Suprapubic skin (tissue), 4 donors: ENCODE data around the gene KRT17. TPM values are rescaled to one million over a fixed set of nuclear protein-coding genes. Genes with fewer than 3 reads are reported as not detected.
"Not testable (repeated sequence)": the region's sequence is repeated elsewhere in the genome, so short reads cannot be mapped to it uniquely, and the experiment has no call there.

Experiments used
- DNase-seq, 2 donors: peaks; one replicate each; pipeline ENCODE4 v3.0.0-alpha.2; 2019; ENCODE audit warnings: low spot score in 2 of 2
- H3K27ac ChIP-seq: fragments of 200-600 bp; sonication (generic); one replicate; pipeline ENCODE4 v1.5.1; 2019
- H3K27me3 ChIP-seq: fragments of 200-600 bp; sonication (generic); one replicate; pipeline ENCODE4 v1.5.1; 2019
- H3K36me3 ChIP-seq: fragments of 200-600 bp; sonication (generic); one replicate; pipeline ENCODE4 v1.5.1; 2019
- H3K4me1 ChIP-seq: fragments of 200-600 bp; sonication (generic); one replicate; pipeline ENCODE4 v1.5.1; 2019
- H3K4me3 ChIP-seq: fragments of 200-600 bp; sonication (generic); one replicate; pipeline ENCODE4 v1.5.1; 2019; ENCODE audit warnings: mild to moderate bottlenecking
- H3K9me3 ChIP-seq: fragments of 200-600 bp; sonication (generic); one replicate; pipeline ENCODE4 v1.5.1; 2019
- EP300 ChIP-seq: sonication (generic); formaldehyde crosslinking; IDR thresholded peaks from one replicate; pipeline ENCODE4 v1.6.1; 2017; ENCODE audit warnings: antibody characterized with exemption
- POLR2A ChIP-seq, 2 donors: fragments of 450-650 bp; IDR thresholded peaks; one replicate each; pipeline ENCODE4 v1.6.1; 2017; ENCODE audit warnings: antibody characterized with exemption in 2 of 2, mild to moderate bottlenecking in 2 of 2, moderate library complexity in 2 of 2
- POLR2AphosphoS5 ChIP-seq, 3 donors: sonication (generic); formaldehyde crosslinking; IDR thresholded peaks; one replicate each; pipeline ENCODE4 v1.6.1; 2017; ENCODE audit warnings: antibody characterized with exemption in 3 of 3
- WGBS: methylation state at CpG from one replicate; pipeline ENCODE4 v1.1.5; 2018; 5-methylcytosine and 5-hydroxymethylcytosine counted together
- total RNA-seq, 4 donors: library from RNA; depleted of rRNA; stranded (reverse); fragments of >200 nt; gene quantifications; one replicate each; pipeline ENCODE4 v1.1.0, GENCODE V29; 2016
- TF ChIP-seq, protein P1 (sequence below), 2 donors: fragments of 200-600 bp in 1 of 2; fragments of 450-650 bp in 1 of 2; sonication (generic) in 1 of 2; IDR thresholded peaks; one replicate each; pipeline ENCODE4 v1.5.1; 2016 to 2019; ENCODE audit warnings: antibody characterized with exemption in 2 of 2, mild to moderate bottlenecking in 1 of 2, moderate library complexity in 1 of 2

Gene KRT17
- total RNA-seq, 4 donors from 2014 or later = 434 to 2,751 (median 1,314) TPM

DNA sequence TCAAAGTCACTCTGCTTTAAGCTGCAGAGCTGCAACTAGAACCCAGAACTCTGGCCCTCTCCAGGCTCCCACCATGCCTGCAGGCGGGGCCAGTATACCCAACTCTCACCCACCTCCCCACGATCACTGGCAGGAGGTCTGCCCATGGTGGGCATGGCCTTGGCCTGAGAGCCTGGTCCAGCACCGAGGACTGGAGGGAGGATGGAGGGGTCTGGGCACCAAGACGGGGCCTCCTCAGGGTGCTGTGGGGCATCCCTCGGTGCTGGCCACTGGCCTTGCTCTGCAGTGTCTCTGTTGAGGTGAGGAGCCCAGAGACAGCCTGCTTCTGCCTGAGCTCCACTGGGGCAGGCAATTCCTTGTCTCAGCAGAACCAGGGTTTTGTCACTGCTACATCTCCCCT, 10.3 kb downstream of the KRT17 start:
- Histone ChIP-seq H3K9me3 (no peaks in the 10 kb centered on the region), H3K4me3 (no peak overlapping the region), H3K4me1 (peaks cover 16% of the 10 kb centered on the region), H3K36me3 (no peaks in the 10 kb centered on the region), H3K27me3 (peaks cover 17% of the 10 kb centered on the region), H3K27ac (no peak overlapping the region)
- WGBS = 80% methylated on average over 1 of the region's 5 CpGs
- DNase-seq = peak in 1 of 2 donors; percentile 52
- TF ChIP-seq EP300 (no peak), POLR2A (IDR thresholded peaks at IDR 0.05) (no peak), POLR2AphosphoS5 (IDR thresholded peaks at IDR 0.05) (no peak)
- TF ChIP-seq, protein P1, sequence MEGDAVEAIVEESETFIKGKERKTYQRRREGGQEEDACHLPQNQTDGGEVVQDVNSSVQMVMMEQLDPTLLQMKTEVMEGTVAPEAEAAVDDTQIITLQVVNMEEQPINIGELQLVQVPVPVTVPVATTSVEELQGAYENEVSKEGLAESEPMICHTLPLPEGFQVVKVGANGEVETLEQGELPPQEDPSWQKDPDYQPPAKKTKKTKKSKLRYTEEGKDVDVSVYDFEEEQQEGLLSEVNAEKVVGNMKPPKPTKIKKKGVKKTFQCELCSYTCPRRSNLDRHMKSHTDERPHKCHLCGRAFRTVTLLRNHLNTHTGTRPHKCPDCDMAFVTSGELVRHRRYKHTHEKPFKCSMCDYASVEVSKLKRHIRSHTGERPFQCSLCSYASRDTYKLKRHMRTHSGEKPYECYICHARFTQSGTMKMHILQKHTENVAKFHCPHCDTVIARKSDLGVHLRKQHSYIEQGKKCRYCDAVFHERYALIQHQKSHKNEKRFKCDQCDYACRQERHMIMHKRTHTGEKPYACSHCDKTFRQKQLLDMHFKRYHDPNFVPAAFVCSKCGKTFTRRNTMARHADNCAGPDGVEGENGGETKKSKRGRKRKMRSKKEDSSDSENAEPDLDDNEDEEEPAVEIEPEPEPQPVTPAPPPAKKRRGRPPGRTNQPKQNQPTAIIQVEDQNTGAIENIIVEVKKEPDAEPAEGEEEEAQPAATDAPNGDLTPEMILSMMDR (IDR thresholded peaks at IDR 0.05) = no peak

DNA sequence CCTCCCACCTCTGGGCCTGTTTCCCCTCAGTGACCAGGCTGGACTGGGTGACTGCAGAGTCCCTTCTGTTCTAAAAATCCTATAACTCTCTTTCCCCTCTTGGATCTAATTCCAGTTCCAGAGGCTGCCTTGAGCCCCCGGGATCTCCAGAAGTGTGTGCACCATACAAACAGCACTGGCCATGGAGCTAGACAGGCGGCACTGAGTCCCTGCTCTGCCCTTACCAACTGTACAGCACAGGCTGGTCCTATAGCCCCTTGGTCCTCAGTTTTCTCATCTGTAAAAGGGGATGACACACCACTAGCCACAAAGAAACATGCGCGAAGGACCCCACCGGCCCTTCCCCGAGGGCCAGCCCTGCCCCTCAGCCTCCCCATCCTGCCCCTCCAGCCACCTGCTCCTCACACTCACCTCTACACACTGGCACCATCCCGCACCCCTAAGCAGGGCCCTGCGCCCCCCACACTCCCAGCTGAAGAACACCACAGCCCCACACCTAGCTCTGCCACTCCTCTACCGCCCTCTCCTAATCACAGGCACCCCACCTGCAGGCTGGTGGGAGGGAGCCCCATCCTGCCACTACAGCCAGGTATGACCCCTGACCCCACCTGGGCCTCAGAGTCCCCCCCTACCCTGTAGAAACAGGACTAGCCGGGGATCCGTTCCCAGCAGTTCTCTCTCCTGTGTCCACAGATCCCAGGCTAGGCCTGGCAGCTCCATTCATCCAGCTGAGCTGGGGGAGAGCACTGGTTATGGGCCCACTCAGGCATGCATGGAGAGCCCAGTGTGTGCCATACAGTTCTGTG, 10.9 kb downstream of the KRT17 start:
- H3K4me3 ChIP-seq = no peak overlapping the region
- H3K9me3 ChIP-seq = no peaks in the 10 kb centered on the region
- H3K27ac ChIP-seq = no peak overlapping the region
- TF ChIP-seq POLR2A (IDR thresholded peaks at IDR 0.05) = no peak
- TF ChIP-seq, protein P1 (IDR thresholded peaks at IDR 0.05) = no peak
- no peak for TF ChIP-seq POLR2AphosphoS5 (IDR thresholded peaks at IDR 0.05)
- TF ChIP-seq EP300 = no peak
- peaks cover 13% of the 10 kb centered on the region for H3K27me3 ChIP-seq
- 83% methylated on average over 11 of the region's 11 CpGs for WGBS
- no peaks in the 10 kb centered on the region for H3K36me3 ChIP-seq
- H3K4me1 ChIP-seq = peaks cover 15% of the 10 kb centered on the region
- DNase-seq = peak in 1 of 2 donors; percentile 56

DNA sequence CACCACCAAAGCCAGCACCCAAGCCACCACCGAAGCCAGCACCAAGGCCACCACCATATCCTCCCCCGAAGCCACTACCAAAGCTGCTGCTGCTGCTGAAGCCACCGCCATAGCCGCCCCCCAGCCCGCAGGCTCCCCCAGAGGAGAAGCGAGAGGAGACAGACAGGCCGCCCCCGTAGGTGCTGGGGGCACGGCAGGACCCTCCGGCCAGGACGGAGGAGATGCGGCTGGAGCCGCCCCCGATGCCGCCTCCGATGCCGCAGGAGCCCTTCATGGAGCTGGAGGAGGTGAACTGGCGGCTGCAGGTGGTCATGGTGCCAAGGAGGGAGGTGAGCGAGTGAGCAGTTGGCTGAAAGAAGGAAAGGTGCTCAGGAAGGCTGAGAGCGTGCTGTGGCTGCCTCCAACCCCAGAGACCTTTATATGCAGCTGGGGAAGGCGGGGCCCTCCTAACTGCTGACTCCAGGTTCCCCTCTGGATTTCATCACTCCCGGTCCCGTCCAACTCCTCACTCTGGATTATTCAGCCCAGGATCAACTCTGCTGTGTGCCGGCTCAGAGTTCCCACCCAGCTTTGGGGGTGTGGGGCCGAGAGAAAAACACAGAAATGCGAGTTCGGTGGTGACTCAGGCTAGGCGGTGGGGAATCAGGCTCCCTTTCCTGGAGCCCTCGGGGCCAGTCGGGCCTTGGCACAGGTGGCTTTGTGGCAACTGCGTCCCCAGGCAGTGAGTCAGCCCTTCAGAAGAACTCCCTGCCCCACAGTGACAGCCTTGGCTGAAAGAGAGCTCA, 11.8 kb downstream of the KRT17 start, which contains the start of gene KRT16:
Gene KRT16 (minus strand): TSS at position 392 of the 785 bp plus-strand sequence. CDS start 79 bp downstream, at position 313.
- not testable (repeated sequence) for H3K9me3 ChIP-seq, H3K36me3 ChIP-seq, H3K27me3 ChIP-seq
- 41% methylated on average over 21 of the region's 31 CpGs for WGBS
- DNase-seq = peak in 1 of 2 donors; percentile 65
- H3K4me1 ChIP-seq = peaks cover 11% of the 10 kb centered on the region
- peak within 1 kb of the TSS; percentile 30 for H3K4me3 ChIP-seq
- peak within 1 kb of the TSS; percentile 33 for H3K27ac ChIP-seq

DNA sequence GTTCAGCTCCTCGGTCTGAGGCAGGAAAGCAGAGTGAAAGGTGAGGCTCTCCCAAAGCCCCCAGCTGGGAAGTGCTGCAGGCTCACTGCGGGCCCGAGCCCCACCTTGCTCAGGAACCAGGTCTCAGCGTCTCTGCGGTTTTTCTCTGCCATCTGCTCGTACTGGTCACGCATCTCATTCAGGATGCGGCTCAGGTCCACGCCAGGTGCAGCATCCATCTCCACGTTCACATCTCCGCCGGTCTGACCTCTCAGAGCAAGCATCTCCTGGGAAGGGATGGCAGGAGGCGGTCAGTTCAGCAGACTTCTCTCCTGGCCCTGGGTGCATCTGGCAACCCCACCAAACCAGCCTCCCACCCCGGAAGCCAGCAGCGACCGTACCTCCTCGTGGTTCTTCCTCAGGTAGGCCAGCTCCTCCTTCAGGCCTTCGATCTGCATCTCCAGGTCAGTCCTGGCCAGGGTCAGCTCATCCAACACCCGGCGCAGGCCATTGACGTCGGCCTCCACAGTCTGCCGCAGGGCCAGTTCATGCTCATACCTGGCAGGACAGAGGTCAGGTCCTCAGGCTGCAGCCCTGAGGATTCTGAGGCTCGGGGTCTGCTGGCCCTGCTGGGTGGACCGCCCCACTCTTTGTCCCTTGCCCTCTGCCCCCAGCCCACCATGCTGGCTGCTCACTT, 13.3 kb downstream of the KRT17 start:
- peaks cover 9% of the 10 kb centered on the region for H3K4me1 ChIP-seq
- H3K27ac ChIP-seq = no peak overlapping the region
- H3K36me3 ChIP-seq = no peaks in the 10 kb centered on the region
- no peaks in the 10 kb centered on the region for H3K9me3 ChIP-seq
- TF ChIP-seq, protein P1 (IDR thresholded peaks at IDR 0.05) = no peak
- TF ChIP-seq POLR2AphosphoS5 (IDR thresholded peaks at IDR 0.05) = no peak
- no peak for TF ChIP-seq EP300
- peak in 1 of 2 donors; percentile 55 for DNase-seq
- peaks cover 5% of the 10 kb centered on the region for H3K27me3 ChIP-seq
- H3K4me3 ChIP-seq = no peak overlapping the region
- WGBS = 89% methylated on average over 23 of the region's 25 CpGs

DNA sequence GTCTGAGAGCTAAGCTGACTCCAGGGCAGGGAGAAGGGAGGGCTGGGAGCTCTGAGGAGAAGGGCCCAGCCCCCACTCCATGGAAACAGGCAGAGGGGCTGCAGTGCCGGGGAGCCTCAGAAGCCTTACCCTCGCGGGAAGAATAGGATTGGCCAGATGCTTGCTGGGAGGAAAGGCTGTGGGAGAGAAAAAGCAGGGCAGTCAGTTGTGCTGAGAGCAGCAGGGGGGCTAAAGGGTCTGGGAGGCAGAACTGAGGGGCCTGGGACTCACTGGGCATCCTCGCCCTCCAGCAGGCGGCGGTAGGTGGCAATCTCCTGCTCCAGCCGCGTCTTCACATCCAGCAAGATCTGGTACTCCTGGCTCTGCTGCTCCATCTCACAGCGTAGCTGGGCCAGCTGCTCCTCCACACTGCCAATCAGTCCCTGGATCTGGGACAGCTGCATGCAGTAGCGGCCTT, 14.3 kb downstream of the KRT17 start:
- H3K9me3 ChIP-seq, H3K4me3 ChIP-seq, H3K27me3 ChIP-seq, H3K27ac ChIP-seq, H3K36me3 ChIP-seq, H3K4me1 ChIP-seq: not testable (repeated sequence)
- DNase-seq = peak in 1 of 2 donors; percentile 51
- 67% methylated on average over 10 of the region's 10 CpGs for WGBS

DNA sequence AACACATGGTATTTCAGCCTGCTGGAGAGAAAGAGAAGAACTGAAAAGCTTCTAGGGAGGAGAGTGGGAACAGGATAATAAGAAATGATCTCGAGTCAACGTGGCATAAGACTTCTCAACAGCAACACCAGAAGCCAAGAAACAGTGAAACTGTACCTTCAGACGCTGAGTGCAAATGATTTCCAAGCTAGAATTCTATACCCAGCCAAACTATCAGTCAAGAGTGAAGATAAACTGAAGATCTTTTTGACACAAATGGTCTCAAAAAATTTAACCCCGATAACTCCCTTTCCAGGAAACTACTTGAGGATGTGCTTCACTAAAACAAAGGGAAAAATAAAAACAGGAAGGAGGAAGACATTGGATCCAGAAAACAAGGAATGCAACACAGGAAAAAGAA, 17.4 kb downstream of the KRT17 start:
- not testable (repeated sequence) for H3K36me3 ChIP-seq, H3K4me3 ChIP-seq, H3K27me3 ChIP-seq, H3K27ac ChIP-seq, DNase-seq, H3K4me1 ChIP-seq, H3K9me3 ChIP-seq
- 70% methylated on average over 4 of the region's 4 CpGs for WGBS
